Fibroblast of mammary gland (primary cell): ENCODE data around the gene SGCE.
A peak's percentile ranks its signal among the peaks of the same experiment; 100 is the strongest.

Experiments used
- DNase-seq: peaks from one replicate; pipeline ENCODE4 v3.0.0-alpha.2; 2010; ENCODE audit warnings: low read depth
- H3K4me3 ChIP-seq: 2 replicates; pipeline ENCODE4 v1.5.1; 2011; ENCODE audit warnings: low read depth, mild to moderate bottlenecking, low read length, moderate library complexity; ENCODE audit not compliant: control insufficient read depth
- CTCF ChIP-seq: conservative IDR thresholded peaks from 2 replicates; pipeline ENCODE4 v1.5.1; 2011; ENCODE audit warnings: low read depth, low read length, inconsistent platforms; ENCODE audit not compliant: control insufficient read depth, insufficient read depth

Gene SGCE

GRCh38 chr7:94687810-94688209 lies 31.9 kb upstream of the SGCE start:
- TF ChIP-seq CTCF, result no peak
- no peak overlapping the region for H3K4me3 ChIP-seq
- DNase-seq, result peak; percentile 30

- no peak for DNase-seq
- no peak overlapping the region for H3K4me3 ChIP-seq
- no peak for TF ChIP-seq CTCF
These were observed 31.1 kb upstream of the SGCE start for GRCh38 chr7:94687076-94687475.

GRCh38 chr7:94683066-94683465 lies 27.1 kb upstream of the SGCE start:
- DNase-seq, result no peak

GRCh38 chr7:94679358-94679757 lies 23.4 kb upstream of the SGCE start:
- peak; percentile 10 for DNase-seq
- H3K4me3 ChIP-seq, result no peak overlapping the region
- TF ChIP-seq CTCF, result no peak

More at GRCh38 chr7:94683066-94683465, 27.1 kb upstream of the SGCE start:
- no peak for TF ChIP-seq CTCF
- no peak overlapping the region for H3K4me3 ChIP-seq

- no peak overlapping the region for H3K4me3 ChIP-seq
- no peak for DNase-seq
- TF ChIP-seq CTCF, result no peak
These were observed 20.5 kb upstream of the SGCE start for GRCh38 chr7:94676431-94676830.

GRCh38 chr7:94675356-94675755 lies 19.4 kb upstream of the SGCE start:
- DNase-seq, result peak; percentile 8
- TF ChIP-seq CTCF, result no peak
- no peak overlapping the region for H3K4me3 ChIP-seq

GRCh38 chr7:94671444-94672235 lies 15.7 kb upstream of the SGCE start:
- no peak for TF ChIP-seq CTCF
- H3K4me3 ChIP-seq, result no peak overlapping the region
- DNase-seq, result no peak
